Measurements from ENCODE around the gene AKTIP.
"Not testable (repeated sequence)": the region's sequence is repeated elsewhere in the genome, so short reads cannot be mapped to it uniquely, and the experiment has no call there.

Gene AKTIP

DNA sequence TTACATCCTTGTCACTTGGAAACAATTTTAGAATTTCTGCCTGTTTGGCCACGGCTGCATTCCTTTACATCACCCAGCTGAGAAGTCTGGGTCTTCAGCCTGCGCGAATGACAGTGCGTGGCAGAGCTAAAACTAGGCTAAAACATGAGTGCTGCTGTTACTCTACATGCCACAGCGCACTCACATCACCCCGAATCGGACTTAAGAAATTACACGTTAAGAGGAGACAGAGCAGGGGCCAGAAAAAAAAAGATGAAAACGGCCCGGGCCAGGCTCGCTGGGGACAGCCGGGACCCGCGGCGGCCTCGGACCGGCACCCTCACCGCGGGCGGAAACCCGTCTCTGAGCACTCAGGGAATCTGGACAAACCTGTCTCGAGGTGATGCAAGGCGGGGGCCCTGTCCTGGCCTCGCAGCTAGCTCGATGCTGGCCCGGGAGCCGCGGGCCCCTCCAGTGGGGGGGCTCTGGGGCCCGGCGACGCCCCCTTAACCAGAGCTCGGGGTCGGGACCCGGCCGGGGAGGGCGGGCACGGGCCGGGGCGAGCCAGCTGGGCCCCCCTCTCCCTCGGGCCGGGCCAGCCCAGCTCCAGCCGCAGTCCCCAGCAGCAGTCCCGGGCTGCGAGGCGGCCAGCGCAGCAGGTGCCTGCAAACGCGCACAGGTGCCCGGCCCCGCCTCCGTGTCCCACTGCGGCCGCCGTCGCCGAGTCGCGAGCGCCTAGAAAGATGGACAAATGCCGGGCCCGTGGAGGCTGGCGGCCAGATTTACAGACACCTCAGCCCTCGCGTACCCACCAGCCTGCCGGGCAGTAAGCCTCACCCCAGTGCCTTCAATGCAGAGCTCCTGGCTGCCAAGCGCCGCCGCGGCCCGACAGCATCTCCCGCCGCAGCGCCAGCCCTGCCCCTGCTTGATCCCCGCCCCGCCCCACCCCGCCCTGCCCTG, at the start of gene AKTIP:
AKTIP (minus strand) TSS at position 879 of the 939 bp plus-strand sequence. CDS start 2,950 bp downstream, outside the sequence.
- DNase-seq = no peak

GRCh38 chr16:53549970-53550690, 47.1 kb upstream of the AKTIP start:
- DNase-seq = no peak

DNA sequence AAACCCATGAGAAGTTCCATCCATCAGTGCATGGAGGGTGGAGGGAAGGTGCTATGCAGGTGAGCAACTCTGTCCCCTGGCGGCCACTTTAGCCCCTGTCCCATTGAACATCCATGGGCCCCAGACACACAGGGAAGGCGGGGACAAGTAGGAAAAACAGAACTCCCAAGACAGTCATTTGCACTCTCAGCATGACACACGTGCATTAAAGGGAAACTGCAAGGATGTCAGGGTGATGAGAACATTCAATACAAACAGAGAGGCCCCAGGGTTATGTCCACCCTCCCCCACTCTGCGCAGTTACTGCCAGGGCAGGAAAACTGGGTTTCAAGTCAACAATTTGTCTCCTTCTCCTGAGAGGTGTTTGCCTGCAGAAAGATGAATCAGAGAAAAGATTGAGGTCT, 44.0 kb upstream of the AKTIP start:
- no peak for DNase-seq

DNA sequence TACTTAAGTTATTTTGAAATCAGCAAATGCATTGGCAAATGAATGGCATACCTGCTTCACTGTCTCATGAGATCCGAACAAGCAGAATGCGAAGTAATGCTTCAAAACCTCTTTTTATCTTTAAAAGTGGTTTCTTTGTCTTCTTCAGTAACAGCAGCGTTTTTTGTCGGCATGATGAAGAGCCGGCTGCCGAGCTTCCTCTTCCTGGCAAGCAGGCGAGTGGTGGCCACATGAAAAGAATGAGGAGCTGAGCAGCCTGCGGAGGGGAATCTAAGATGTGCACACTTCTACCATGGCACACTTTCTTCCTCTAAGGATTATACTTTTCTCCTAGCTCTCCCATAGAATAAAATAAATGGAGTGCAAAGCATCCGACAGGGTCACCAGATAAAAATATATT, 42.4 kb upstream of the AKTIP start:
- no peak for DNase-seq

- no peak for DNase-seq
Observed at GRCh38 chr16:53542283-53542682, 39.3 kb upstream of the AKTIP start.

- DNase-seq = no peak
Observed at GRCh38 chr16:53541326-53541725, 38.3 kb upstream of the AKTIP start.

DNA sequence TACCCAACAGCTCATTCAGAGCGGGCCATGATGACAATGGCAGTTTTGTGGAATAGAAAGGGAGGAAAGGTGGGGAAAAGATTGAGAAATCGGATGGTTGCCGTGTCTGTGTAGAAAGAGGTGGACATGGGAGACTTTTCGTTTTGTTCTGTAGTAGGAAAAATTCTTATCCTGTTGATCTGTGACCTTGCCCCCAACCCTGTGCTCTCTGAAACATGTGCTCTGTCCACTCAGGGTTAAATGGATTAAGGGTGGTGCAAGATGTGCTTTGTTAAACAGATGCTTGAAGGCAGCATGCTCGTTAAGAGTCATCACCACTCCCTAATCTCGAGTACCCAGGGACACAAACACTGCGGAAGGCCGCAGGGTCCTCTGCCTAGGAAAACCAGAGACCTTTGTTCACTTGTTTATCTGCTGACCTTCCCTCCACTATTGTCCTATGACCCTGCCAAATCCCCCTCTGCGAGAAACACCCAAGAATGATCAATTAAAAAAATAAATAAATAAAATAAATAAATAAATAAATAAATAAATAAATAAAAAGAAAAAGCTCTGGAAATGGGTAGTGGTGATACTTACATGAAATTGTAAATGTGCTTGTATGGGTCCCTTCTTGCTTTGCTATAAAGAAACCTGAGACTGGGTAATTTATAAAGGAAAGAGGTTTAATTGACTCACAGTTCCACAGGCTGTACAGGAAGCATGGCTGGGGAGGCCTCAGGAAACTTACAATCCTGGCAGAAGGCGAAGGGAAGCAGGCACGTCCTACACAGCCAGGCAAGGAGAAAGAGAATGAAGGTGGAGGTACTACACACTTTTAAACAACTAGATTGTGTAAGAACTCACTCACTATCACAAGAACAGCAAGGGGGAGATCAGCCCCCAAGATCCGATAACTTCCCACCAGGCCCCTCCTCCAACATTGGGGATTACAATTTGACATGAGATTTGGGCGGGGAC, 37.0 kb upstream of the AKTIP start:
- DNase-seq = not testable (repeated sequence)

DNA sequence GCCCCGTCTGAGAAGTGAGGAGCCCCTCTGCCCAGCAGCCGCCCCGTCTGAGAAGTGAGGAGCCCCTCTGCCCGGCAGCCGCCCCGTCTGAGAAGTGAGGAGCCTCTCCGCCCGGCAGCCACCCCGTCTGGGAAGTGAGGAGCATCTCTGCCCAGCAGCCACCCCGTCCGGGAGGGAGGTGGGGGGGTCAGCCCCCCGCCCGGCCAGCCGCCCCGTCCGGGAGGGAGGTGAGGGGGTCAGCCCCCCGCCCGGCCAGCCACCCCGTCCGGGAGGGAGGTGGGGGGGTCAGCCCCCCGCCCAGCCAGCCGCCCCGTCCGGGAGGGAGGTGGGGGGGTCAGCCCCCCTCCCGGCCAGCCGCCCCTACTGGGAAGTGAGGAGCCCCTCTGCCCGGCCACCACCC, 36.3 kb upstream of the AKTIP start:
- not testable (repeated sequence) for DNase-seq

DNA sequence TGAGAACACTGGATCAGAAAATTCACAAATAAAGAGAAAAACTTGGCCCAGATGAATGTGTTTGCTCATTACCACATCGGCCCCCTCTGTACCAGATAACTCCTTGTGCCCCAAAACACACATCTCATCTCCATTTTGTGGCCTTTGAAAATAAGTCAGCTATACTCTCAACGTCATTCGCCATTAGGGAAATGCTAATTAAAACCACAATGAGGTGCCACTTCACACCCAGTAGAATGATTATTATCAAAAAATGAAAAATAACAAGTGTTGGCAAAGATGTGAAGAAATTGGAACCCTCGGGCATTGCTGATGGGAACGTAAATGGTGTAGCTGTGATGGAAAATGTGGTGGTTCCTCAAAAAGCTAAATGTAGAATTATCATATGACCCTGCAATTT, 34.6 kb upstream of the AKTIP start:
- no peak for DNase-seq

DNA sequence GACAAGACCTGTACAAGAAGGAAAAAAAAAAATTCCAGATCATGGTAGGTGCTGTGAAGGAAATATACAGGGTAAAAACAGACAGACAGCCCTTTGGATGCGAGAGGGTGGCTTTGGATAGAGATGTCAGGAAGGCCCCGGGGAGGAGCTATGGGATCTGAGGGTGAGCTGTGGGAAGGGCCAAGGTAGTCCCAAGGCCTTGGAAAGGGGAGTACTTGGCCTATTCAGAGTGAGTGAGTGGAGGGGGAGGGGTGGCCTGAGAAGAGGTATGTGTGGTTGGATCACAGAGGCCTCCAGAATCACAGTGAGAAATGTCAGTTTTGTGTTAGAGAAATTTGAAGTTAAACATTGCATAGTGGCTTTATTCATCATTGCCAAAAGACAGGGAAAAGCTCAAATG, 31.2 kb upstream of the AKTIP start:
- DNase-seq = no peak

DNA sequence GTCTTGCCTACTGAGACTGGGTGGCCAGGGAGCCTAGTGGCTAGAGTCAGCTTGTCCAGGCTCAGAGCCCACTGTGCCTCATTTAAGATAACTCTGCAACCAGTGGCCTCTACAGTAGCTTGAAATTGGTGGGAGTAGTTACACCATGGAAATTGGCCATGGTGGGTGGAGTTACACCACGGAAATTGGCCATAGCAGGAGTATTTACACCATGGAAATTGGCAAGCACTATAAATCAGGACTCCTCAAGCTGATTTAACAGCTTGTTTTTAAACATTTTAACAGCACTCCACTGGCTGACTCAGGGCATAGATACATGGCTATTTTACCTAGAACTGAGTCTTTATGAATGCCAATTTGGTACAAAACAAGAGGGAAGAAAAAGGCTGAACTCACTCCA, 27.7 kb upstream of the AKTIP start:
- no peak for DNase-seq

DNA sequence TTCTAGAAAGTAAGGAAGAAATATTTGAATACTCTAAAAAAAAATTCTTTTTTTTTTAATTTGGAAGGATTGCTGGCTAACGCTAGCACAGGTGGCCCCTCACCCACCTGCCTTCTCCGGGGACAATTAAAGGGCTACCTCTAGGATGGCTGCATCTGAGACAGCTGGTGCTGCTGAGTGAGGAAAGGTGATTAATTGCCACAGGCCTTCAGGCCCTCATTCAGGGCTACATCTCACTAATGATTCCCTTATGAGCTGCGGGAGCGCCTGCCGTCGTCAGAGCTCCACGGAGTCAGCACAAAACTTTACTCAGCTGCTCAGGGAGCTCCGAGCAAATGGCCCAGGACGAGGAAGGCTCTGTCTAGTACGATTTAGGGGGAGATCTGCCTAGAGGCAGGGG, 27.0 kb upstream of the AKTIP start:
- no peak for DNase-seq

GRCh38 chr16:53529513-53529912, 26.5 kb upstream of the AKTIP start:
- no peak for DNase-seq

DNA sequence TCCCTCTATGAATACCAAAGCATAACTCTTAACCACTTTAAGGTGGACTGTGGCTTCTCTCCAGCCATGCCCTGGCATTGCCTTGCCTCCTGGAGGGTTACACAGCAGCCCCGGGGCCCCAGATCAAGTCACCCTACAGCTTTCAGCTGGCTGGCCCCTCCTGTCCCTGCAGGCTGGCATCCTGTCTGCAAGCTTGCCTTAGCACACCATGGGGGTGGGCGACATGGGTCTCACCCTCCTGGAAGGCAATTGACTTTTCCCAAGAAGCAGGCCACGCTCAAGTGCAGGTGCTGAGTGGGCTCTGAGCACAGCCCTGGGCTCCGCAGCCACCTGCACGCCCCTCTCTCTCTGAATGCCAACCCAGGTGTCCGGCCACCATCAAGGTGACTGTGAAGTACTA, 25.8 kb upstream of the AKTIP start:
- no peak for DNase-seq

DNA sequence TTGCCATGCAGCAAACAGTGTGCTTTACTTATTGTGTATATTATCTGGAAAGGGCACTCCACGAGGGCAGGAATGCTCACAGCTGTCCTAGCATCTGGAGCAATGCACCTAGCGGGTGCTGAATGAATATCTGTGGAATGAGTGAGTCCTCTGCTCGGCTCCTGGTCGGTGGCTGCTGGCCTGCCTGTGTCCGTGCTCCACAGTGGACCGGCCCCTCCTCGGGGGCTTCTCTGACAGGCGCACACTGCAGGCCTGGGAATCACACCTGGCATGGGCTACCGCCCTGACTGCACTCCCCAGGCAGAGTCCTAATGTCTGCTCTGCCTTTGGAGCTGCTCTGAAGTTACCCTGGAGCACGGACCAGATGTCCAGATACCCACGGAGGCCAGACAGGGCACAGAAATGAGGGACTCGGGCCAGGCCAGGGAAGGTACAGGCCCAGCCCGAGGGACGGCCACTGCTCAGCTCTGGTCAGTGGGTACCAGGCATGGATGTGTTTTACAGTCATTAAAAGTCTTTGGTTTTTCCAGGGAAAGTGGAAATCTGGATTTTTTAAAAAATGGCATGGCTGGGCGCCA, 21.1 kb upstream of the AKTIP start:
- DNase-seq = no peak

DNA sequence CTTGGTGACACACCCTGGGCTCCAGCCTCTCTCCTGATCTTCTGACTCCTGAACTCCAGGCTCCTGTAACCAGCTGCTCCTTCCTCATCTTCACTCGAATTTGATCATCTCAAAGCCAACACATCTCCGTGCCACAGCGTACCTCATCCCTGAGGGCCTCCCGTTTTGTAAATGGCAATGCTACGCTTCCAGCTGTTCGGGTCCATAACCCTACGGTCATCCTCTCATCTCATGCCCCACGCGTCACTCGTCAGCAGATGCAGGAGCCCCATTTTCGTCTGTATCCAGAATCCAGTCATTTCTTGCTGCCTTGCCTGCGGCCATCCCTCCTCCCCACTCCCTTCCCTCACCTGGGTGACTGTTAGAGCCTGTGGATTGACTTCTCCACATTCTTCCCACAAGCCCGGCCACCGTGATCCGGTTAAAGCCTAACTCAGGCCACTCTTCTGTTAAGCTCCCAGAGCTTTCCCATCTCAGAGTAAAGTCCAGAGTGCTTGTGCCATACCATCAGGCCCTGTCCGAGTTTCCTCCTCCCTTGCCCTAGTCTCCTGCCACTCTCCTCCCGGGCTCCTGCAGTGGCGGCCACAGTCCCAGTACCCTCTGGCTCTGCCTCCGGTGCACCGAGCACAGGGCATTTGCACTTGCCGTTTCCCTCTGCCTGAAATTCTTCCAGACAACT, 20.3 kb upstream of the AKTIP start:
- no peak for DNase-seq

GRCh38 chr16:53519417-53520091, 16.5 kb upstream of the AKTIP start:
- no peak for DNase-seq

- no peak for DNase-seq
Observed at GRCh38 chr16:53518550-53519416, 15.8 kb upstream of the AKTIP start.

DNA sequence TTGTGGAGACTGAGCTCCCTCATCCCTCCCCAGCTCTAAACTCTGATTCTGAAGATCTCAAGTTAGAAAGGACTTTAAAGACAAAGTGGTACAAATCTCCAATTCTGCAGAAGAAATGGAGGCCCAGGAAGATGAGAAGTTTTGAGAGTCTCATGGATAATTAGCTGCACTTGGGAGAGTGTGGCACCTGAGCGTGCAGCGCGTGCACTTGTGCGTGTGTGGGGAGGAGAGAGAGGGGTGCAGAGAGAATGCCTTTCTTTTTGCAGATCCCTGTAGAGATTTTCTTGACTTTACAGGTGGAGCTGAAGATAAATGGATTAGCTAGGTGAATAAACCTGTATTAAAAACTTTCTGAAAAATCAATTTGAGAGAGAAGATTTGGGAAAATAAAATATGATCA, 14.8 kb upstream of the AKTIP start:
- DNase-seq = no peak

- no peak for DNase-seq
Observed at GRCh38 chr16:53515811-53516210, 12.8 kb upstream of the AKTIP start.
